Stimulated activated memory B cell treated with anti-CD40 and anti-IgM and Interleukin-4, amounts not matched to agents 10 μg/mL and 1 μg/mL and 100 μg/mL, for 72 hours (primary cell): ENCODE measurements around the gene CUX1.
"Not testable (repeated sequence)": the region's sequence is repeated elsewhere in the genome, so short reads cannot be mapped to it uniquely, and the experiment has no call there.

ENCODE experiments used
- ATAC-seq: fragments of 150-1000 bp; cut with Tn5 transposase; 2 replicates; pipeline ENCODE4 v1.10.0; 2021
- H3K27ac Mint-ChIP-seq: one replicate; pipeline ENCODE4 v1.8.0; 2022; ENCODE audit warnings: mild to moderate bottlenecking, mixed read lengths
- H3K27me3 Mint-ChIP-seq: one replicate; pipeline ENCODE4 v1.8.0; 2022; ENCODE audit warnings: mixed read lengths
- H3K36me3 Mint-ChIP-seq: one replicate; pipeline ENCODE4 v1.8.0; 2022; ENCODE audit warnings: mixed read lengths
- H3K4me1 Mint-ChIP-seq: one replicate; pipeline ENCODE4 v1.8.0; 2022; ENCODE audit warnings: mixed read lengths
- H3K4me3 Mint-ChIP-seq: one replicate; pipeline ENCODE4 v1.8.0; 2022; ENCODE audit warnings: mild to moderate bottlenecking, moderate library complexity, mixed read lengths
- H3K9me3 Mint-ChIP-seq: one replicate; pipeline ENCODE4 v1.8.0; 2022; ENCODE audit warnings: mixed read lengths

The CUX1 gene

DNA sequence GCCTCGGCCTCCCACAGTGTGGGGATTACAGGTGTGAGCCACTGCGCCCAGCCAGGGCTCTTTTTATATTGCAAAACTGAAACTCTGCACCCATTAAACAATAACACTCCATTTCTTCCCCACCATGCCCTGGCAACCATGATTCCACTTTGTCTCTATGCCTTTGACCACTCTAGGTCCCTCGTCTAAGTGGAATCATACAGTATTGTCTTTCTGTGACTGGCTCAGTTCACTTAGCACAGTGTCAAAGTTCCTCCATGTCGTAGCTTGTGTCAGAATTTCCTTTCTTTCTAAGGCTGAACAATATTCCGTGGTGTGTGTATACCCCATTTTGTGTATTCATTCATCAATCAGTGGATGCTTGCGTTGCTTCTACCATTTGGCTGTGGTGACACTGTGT lies 46.2 kb downstream of the CUX1 start:
- Mint-ChIP-seq H3K4me1 (peaks cover 50% of the 10 kb centered on the region), H3K4me3 (no peak overlapping the region), H3K36me3 (peaks cover 8% of the 10 kb centered on the region), H3K27me3 (no peaks in the 10 kb centered on the region), H3K27ac (no peak overlapping the region), H3K9me3 (no peaks in the 10 kb centered on the region)
- no peak for ATAC-seq

GRCh38 chr7:101864039-101864438 lies 46.6 kb downstream of the CUX1 start:
- ATAC-seq = no peak
- Mint-ChIP-seq H3K9me3 (no peaks in the 10 kb centered on the region), H3K27ac (no peak overlapping the region), H3K4me3 (no peak overlapping the region), H3K4me1 (peaks cover 55% of the 10 kb centered on the region), H3K36me3 (peaks cover 8% of the 10 kb centered on the region), H3K27me3 (no peaks in the 10 kb centered on the region)

DNA sequence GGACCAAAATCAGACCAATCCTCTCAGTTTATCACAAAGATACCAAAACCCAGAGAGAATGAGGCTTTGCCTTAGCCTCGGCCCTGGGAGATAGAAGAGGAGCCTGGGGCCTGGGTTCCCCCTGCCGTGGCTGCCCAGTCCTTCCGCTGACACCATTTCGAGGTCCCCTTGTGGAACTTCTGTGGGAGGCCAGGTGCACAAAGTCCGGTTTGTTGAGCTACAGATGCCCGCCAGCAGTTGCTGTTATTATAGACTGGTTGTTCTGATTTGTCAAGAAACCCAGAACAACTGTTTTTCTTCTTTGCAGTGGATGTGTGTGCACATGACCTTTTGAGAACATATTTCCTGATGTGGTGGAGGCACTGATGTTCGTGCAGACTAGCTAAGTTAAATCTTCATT lies 47.6 kb downstream of the CUX1 start:
- Mint-ChIP-seq H3K27ac (no peak overlapping the region), H3K9me3 (no peaks in the 10 kb centered on the region), H3K36me3 (peaks cover 8% of the 10 kb centered on the region), H3K4me1 (peaks cover 57% of the 10 kb centered on the region), H3K27me3 (no peaks in the 10 kb centered on the region), H3K4me3 (no peak overlapping the region)
- ATAC-seq = no peak

GRCh38 chr7:101865455-101865854 lies 48.0 kb downstream of the CUX1 start:
- no peaks in the 10 kb centered on the region for H3K9me3 Mint-ChIP-seq
- H3K27ac Mint-ChIP-seq = no peak overlapping the region
- no peaks in the 10 kb centered on the region for H3K27me3 Mint-ChIP-seq
- H3K36me3 Mint-ChIP-seq = peaks cover 5% of the 10 kb centered on the region
- H3K4me3 Mint-ChIP-seq = no peak overlapping the region
- ATAC-seq = no peak
- H3K4me1 Mint-ChIP-seq = peaks cover 57% of the 10 kb centered on the region

- peaks cover 57% of the 10 kb centered on the region for H3K4me1 Mint-ChIP-seq
- no peak for ATAC-seq
These were observed 48.9 kb downstream of the CUX1 start for GRCh38 chr7:101866328-101866727.

DNA sequence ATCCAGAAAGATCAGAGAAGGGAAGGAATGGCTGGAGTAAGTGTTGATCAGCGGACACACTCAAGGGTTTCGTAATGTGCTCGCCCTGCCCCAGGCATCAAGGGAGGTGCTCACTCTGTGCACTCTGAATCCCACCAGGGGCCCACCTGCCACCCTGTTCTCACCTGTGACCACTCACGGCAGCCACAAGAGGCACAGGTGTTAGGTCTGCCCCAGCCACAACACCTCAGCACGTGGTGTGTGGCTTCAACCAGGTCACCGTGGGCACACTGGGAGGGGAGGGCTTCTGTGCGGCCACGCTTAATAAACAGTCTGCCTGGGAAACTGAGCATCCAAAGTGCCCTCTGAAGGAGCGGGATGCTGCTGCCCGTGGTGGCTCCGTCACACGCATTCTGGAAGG lies 49.8 kb downstream of the CUX1 start:
- Mint-ChIP-seq H3K9me3 (no peaks in the 10 kb centered on the region), H3K36me3 (no peaks in the 10 kb centered on the region), H3K27me3 (no peaks in the 10 kb centered on the region), H3K4me3 (no peak overlapping the region), H3K27ac (no peak overlapping the region), H3K4me1 (peaks cover 62% of the 10 kb centered on the region)
- no peak for ATAC-seq

More at GRCh38 chr7:101866328-101866727, 48.9 kb downstream of the CUX1 start:
- Mint-ChIP-seq H3K27me3 (no peaks in the 10 kb centered on the region), H3K9me3 (no peaks in the 10 kb centered on the region), H3K27ac (no peak overlapping the region), H3K36me3 (no peaks in the 10 kb centered on the region), H3K4me3 (no peak overlapping the region)

DNA sequence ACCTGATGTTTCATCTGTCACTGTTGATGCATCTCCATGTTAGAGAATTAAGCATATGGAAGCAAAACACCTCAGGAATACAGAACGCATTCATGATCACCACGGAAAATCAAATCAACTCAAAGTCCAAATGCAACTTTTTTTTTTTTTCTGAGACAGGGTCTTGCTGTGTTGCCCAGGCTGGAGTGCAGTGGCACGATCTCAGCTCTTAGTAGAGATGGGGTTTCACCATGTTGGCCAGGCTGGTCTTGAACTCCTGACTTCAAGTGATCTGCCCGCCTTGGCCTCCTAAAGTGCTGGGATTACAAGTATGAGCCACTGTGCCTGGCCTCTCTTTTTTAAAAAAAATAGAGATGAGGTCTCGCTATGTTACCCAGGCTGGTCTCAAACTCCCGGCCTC lies 50.3 kb downstream of the CUX1 start:
- H3K36me3 Mint-ChIP-seq, ATAC-seq, H3K27me3 Mint-ChIP-seq, H3K9me3 Mint-ChIP-seq, H3K4me3 Mint-ChIP-seq, H3K27ac Mint-ChIP-seq: not testable (repeated sequence)
- peaks cover 62% of the 10 kb centered on the region for H3K4me1 Mint-ChIP-seq

- Mint-ChIP-seq H3K27me3 (no peaks in the 10 kb centered on the region), H3K27ac (no peak overlapping the region), H3K36me3 (no peaks in the 10 kb centered on the region), H3K4me1 (peaks cover 62% of the 10 kb centered on the region), H3K9me3 (no peaks in the 10 kb centered on the region), H3K4me3 (no peak overlapping the region)
- no peak for ATAC-seq
These were observed 50.9 kb downstream of the CUX1 start for GRCh38 chr7:101868191-101868950.

DNA sequence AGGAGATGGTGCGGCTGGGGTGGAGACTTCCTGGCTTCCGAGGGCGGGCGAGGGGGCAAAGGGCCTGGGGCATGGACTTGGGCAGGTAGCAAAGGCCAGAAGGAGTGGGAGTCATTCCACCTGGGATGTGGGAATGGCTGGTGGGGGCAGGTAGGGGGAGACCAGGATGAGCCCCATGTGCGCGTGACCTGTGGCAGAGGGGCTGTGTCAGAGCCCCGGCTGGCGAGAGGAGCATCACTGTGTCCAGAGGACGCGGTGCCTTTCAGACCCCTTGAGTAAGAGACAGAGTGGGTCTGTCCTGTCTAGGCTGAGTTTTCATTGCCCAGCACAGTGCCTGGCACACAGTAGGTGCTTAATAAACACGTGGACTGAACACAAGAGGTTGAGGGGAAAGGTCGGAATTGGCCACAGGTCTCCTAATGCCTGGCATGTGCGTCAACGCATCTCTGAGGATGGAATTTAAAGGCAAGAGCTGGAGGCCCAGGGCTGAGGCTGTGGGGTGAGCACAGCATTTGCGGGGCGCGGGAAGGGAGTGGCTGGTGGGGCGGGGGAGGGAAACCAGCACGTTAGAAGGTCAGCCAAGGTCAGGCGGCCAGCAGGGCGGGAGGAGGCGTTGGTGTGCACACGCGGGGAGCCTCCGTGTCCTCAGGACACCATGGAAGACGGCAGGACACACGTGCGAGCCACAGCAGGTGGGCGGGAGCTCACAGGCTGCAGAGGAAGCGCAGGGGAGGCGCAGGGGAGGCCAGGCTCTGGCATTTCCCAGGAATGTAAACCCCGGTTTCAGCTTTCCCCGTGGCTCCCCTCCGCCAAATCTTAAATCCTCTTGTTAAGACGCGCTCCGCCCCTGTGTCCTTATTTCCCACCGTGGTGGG lies 51.8 kb downstream of the CUX1 start:
- Mint-ChIP-seq H3K36me3 (no peaks in the 10 kb centered on the region), H3K27ac (no peak overlapping the region), H3K4me1 (peaks cover 56% of the 10 kb centered on the region), H3K27me3 (no peaks in the 10 kb centered on the region), H3K9me3 (no peaks in the 10 kb centered on the region), H3K4me3 (no peak overlapping the region)
- ATAC-seq = no peak

GRCh38 chr7:101869901-101870290 lies 52.5 kb downstream of the CUX1 start:
- H3K9me3 Mint-ChIP-seq = no peaks in the 10 kb centered on the region
- H3K4me1 Mint-ChIP-seq = peaks cover 55% of the 10 kb centered on the region
- ATAC-seq = no peak
- no peak overlapping the region for H3K27ac Mint-ChIP-seq
- H3K36me3 Mint-ChIP-seq = no peaks in the 10 kb centered on the region
- no peaks in the 10 kb centered on the region for H3K27me3 Mint-ChIP-seq
- H3K4me3 Mint-ChIP-seq = no peak overlapping the region

DNA sequence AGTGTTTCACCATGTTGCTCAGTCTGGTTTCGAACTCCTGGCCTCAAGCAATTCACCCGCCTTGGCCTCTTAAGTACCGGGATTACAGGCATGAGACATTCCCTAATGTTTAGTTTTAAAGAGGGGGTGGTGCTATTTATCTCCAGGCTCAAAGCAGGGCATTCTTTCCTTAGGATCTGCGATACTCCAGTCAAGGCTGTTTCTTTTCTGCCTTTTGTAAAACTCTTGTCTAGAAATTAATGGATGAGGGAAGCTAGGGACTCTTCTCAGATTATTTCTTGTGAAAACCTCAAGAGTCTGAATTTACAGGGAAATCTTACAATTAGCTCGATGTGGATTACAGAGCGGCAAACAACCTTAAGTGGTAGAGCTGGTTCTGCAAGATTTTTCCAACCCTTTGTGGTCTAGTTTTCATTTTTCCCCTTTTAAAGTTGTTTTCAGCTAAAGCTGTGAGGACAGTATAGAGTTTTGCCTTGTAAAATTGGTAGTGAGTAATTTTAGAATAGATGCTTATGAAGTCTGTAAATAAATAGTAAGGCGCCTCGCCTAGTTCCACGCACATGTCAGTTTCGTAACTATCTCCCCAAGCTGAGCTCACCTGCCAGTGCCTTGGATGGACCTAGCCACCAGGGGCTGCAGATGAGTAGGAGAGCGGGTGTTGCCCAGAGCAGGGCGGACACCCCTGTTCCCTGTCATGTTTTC lies 53.1 kb downstream of the CUX1 start:
- Mint-ChIP-seq H3K9me3 (no peaks in the 10 kb centered on the region), H3K4me3 (no peak overlapping the region), H3K27ac (no peak overlapping the region), H3K4me1 (peaks cover 49% of the 10 kb centered on the region), H3K27me3 (no peaks in the 10 kb centered on the region), H3K36me3 (no peaks in the 10 kb centered on the region)
- no peak for ATAC-seq

GRCh38 chr7:101871351-101871750 lies 53.9 kb downstream of the CUX1 start:
- Mint-ChIP-seq H3K4me1 (peaks cover 46% of the 10 kb centered on the region), H3K27ac (no peak overlapping the region)
- no peak for ATAC-seq

GRCh38 chr7:101874028-101874427 lies 56.6 kb downstream of the CUX1 start:
- no peak overlapping the region for H3K4me3 Mint-ChIP-seq
- peaks cover 28% of the 10 kb centered on the region for H3K4me1 Mint-ChIP-seq
- H3K27ac Mint-ChIP-seq = no peak overlapping the region
- no peak for ATAC-seq
- no peaks in the 10 kb centered on the region for H3K36me3 Mint-ChIP-seq
- no peaks in the 10 kb centered on the region for H3K27me3 Mint-ChIP-seq
- no peaks in the 10 kb centered on the region for H3K9me3 Mint-ChIP-seq

More at GRCh38 chr7:101871351-101871750, 53.9 kb downstream of the CUX1 start:
- Mint-ChIP-seq H3K36me3 (no peaks in the 10 kb centered on the region), H3K9me3 (no peaks in the 10 kb centered on the region), H3K27me3 (no peaks in the 10 kb centered on the region), H3K4me3 (no peak overlapping the region)

DNA sequence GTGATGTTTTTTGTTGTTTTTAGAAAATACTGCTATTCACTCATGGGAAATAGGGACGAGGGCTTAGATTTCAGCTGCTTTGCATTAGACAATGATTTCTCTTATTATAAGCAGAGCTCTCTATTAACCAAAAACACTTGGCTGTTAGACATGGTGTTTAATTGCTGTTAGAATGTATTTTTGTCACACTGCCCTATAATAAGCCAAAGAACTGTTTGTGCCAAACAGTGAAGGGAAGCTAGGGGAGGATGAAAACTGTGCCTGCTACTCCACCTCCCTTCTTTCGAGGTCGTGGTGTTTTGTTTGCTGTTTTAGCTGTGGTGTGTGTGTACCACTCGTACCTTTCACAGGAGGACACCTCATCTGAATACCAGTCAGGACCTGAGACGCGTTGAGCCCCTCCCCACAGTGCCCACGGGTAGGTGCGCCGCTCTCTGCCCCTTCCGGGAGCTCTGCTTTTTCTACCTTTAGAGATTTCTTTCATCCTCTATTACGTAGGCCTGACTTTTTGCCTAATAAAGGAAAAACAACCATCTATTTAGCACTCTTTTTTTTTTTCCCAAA lies 57.9 kb downstream of the CUX1 start:
- Mint-ChIP-seq H3K36me3 (no peaks in the 10 kb centered on the region), H3K27ac (no peak overlapping the region), H3K9me3 (no peaks in the 10 kb centered on the region), H3K4me3 (no peak overlapping the region), H3K27me3 (no peaks in the 10 kb centered on the region), H3K4me1 (peaks cover 23% of the 10 kb centered on the region)
- no peak for ATAC-seq
